GM18511 (cell line): ENCODE results near the gene C9orf72.

Source experiments
- ATAC-seq: cut with Tn5 transposase; IDR thresholded peaks from one replicate; pipeline ENCODE4 v1.9.1; 2021; ENCODE audit warnings: mild to moderate bottlenecking, moderate library complexity; ENCODE audit not compliant: unreplicated experiment

C9orf72 gene

DNA sequence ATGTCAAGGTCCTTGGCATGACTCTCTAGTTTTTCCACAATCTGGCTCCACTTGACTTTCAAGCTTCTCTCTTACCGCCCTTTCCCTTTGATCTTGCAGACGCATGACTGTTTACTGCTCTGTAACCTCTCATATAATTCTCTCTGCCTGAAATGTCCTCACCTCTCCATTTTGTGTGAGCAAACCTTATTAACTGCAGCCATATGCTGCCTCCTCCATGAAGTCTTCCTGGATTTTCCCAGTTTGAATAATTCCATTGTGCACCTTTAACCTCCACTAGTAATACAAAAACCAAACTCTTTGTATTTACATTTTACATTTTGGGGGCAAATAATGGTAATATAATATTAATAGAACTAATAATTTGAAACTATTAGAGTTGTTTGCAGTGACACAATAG is 9.5 kb upstream of the C9orf72 start:
- no peak for ATAC-seq

DNA sequence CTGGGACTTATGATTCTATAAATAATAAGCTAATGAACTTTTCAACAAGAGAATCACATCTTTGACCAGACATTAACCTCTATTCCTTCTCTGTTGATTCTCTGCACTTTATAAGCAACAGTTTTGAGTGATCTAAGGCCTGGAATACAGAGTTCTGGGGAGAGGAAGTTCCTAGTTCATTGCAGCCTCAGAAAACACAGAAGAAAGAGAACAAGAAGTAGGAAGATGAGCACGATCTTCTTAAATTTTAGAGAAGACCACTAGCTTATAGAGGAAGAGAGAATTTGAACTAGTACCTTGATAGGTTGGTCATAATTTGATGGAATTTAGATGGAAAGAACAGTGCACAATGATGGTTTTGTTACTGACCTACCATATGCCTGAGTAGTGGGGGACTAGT is 8.5 kb upstream of the C9orf72 start:
- no peak for ATAC-seq

DNA sequence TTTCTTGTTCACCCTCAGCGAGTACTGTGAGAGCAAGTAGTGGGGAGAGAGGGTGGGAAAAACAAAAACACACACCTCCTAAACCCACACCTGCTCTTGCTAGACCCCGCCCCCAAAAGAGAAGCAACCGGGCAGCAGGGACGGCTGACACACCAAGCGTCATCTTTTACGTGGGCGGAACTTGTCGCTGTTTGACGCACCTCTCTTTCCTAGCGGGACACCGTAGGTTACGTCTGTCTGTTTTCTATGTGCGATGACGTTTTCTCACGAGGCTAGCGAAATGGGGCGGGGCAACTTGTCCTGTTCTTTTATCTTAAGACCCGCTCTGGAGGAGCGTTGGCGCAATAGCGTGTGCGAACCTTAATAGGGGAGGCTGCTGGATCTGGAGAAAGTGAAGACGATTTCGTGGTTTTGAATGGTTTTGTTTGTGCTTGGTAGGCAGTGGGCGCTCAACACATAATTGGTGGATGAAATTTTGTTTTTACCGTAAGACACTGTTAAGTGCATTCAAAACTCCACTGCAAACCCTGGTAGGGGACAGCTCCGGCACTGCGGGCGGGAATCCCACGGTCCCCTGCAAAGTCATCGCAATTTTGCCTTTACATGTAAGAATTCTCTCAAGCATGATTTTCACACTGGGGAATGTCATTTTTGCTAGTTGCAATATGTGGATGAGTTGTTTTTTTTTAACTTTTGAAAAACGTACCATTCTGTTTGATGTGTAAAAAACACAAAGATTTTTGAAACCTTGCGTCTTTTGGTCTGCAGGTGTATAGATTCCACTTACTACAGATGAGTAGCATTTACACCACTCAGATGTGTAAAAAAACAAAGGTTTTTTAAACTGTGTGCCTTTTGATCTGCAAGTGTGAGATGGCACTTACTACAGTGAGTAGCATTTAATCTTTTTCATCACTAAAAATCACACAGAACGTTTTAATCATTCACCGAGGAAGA is 631 bp upstream of the C9orf72 start:
- peak; percentile 85 for ATAC-seq

DNA sequence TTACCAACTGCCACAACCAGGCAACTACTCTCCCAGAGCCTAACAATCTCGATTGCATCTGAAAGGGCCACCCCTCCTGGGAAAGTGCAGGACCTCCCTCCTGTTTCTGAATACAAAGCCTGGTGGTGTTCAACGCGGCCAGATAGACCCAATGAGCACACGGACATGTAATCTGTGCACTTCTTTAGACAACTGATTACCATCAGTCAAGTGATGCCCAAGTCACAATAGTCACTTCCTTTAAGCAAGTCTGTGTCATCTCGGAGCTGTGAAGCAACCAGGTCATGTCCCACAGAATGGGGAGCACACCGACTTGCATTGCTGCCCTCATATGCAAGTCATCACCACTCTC is 739 bp downstream of the C9orf72 start:
- ATAC-seq: peak; percentile 45

DNA sequence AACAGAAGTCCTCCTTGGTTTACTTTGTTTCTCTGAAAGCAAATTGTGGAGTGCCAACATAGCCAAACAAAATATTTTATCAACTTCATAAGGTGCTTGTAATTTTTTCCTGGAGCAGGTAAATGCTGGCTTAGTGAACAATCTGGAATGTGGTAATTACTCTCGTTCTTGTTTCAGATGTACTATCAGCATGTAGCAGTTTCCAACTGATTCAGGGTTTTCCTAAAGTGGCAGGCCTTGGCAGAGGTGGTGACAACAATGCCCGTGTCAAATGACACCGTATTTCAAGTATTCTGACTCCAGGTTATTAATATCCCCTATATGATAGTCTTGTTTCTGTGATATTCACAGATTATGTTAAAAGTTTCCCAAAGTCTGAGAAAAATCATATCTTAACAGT is 1.2 kb downstream of the C9orf72 start:
- no peak for ATAC-seq

DNA sequence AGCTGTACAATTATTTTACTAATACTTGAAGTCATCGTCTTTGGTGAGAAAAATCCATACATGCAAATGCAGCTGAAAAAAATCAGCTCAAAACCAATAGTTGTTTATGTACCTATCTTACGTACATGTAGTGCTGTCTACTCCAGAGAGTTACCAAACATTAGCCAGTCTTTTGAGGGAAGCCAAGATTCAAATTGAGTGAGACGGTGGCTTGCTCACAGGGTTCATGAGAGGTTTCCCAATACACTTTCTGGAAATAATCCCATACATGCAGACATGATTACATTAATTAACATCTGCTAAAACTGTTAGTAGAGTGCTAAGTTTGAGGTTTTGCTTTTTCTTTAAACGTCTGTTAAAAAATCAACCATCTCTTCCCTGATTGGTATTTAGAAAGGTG is 2.3 kb downstream of the C9orf72 start:
- no peak for ATAC-seq

DNA sequence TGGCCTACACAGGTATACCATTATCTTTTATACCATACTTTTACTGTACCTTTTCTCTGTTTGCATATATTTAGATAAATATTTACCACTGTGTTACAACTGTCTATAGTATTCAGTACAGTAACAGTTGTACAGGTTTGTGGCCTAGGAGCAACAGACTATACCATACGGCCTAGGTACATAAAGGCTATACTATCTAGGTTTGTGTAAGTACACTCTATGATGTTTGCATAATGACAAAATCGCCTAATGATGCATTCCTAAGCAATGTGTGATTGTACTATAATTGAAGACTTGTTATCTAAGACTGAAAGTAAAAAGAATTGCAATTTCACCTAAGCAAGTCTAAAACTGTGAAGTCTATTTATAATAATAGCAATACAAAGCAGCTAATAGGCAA is 3.9 kb downstream of the C9orf72 start:
- no peak for ATAC-seq

DNA sequence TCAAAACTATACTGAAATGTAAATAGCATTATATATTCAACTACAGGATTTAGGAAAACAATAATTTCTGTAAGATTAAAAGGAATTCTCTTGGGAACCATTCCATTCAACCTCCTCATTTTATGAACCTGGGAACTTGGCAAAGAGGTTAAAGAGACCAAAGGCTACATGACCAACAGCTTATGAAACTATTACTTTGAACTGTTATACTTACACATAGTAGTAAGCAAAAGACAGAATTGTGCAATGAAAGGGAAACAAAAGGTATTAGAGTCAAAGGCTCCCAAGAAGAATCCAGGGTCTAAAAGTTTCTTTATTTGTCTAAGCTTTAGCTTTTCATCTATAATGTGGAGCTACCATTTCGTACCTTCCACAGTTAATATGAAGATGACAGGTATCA is 7.2 kb downstream of the C9orf72 start:
- no peak for ATAC-seq

DNA sequence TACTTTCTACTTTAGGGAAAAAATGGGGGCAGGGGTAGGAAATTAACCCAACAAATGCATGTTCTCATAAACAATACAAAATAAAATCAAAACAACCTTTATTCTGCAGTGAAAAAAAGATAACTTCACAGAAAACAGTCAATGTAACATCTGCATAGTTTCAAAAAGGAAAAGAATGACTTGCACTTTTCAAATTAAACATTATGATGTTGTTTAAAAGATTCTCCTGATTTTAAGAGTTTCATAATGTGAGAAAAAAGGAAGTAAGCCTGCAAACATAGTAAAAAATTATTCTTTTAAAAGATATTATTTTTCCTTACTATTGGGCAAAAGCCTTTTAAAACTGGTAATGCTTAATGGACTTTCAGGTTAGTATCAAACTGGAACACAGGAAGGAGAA is 7.6 kb downstream of the C9orf72 start:
- ATAC-seq: no peak

DNA sequence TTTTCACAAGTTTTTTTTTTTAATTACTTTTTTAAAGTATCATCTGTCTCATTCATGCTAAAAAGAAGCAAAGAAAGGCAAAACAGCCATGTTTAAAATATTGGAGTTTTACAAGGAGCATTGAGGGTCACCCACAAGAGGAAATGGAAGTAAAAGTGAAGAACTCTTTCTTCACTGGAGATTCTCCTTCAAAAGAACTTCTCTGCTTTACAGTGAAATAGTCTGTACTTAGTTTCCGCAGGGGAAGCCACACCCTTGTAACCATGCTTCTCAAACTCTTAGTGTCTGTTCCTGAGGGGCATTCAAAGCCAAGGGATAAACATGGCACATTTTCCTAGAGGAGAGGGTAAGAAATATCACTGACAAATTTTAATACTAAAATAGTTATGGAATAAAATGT is 8.6 kb downstream of the C9orf72 start:
- peak; percentile 45 for ATAC-seq

DNA sequence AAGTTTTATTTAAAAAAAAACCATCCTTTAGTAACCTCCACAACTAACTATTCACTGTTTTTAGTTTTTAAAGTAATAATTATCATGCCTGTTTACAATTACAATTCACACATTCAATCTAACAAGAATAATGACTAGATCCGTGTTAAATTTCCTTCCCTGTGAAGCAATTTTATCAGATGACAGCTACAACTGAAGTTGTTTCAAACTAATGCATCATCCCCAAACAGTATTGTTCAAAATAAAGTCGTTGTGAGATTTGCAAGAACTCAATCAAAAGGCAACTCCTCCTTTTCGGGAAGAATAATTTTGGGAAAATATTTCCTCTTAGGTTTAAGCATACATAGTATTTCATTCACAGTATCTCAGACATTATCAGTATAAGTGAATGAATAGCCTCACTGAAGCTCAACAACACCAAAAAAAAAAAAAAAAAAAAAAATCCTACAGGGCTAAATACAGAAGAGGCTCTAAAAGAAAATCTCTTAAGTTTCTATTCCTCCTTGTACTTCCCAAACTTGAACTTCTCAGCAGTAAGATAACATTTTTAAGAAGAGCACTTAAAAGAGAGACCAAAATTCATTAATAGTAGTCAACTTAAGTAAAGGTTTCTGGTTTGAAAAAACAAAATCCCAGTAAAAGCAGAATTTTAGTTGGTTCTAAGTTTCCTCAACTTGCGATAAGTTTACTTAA is 9.4 kb downstream of the C9orf72 start:
- peak; percentile 6 for ATAC-seq

DNA sequence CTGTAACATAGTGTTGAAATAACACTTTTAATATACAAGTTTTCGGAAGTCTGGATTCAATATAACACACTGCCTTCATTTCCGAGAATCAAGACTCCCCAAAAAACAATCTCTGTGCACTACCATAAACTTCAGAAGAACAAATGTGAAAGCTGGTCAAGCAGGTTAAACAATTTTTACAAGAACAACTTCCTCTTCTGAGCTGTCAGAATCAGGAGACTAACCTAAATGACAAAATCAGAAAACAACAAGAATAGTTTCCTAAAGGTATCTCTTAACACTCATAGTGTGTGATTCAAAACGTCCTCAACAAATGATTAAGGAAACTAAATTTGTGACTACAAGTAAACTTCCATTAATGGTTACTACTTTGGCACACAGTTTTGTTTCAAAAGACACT is 11.6 kb downstream of the C9orf72 start:
- no peak for ATAC-seq

DNA sequence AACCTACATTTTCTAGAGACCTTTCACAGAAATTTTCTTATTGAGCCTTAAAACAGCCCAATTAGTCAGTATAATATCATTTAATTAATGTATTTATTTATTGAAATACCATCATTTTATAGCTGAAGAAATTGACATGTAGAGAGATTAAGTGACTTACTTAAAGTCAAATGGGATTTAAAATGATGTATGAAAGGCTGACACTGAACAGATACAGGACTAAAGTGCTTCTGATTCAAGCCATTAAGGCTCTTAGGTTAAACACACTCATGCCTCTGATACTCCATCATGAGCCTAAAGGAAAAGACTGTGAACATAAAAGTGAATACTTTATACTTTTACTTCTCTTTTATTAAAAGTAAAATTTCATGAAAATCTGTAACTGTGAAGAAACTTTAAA is 12.8 kb downstream of the C9orf72 start:
- no peak for ATAC-seq

DNA sequence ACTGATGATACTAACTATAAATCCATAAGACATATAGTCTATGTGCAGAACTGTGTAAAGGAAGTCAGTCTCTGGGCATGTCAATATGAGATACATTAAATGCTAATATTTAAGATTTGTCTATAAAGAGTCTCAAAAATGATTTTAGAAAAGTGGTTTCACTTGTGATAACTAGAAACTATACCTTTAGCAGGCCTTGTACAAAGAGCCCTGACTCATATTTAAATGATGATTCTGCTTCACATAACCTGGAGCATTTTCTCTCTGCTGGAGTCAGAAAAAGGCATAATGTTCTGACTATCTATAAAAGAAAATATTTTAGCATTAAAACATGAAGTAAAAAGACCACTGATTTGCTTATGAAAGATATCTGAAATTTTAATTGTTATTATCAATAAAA is 15.0 kb downstream of the C9orf72 start:
- ATAC-seq: no peak

DNA sequence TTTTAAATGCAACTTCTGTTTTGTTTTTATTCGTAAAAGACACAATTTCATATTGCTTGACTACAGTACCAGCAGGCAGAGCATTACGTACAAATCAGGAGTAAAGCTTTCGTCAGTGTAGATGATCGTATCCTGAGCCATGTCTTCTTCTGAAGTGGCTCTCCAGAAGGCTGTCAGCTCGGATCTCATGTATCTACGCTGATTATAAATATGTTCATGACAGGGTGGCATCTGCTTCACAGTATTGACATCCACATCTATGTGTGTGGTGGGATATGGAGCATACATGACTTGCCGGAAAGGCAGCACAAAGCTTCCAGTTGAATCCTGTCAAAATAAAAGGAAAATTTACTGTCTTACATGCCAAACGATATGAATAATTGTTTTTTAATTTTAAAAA is 16.8 kb downstream of the C9orf72 start:
- ATAC-seq: no peak

DNA sequence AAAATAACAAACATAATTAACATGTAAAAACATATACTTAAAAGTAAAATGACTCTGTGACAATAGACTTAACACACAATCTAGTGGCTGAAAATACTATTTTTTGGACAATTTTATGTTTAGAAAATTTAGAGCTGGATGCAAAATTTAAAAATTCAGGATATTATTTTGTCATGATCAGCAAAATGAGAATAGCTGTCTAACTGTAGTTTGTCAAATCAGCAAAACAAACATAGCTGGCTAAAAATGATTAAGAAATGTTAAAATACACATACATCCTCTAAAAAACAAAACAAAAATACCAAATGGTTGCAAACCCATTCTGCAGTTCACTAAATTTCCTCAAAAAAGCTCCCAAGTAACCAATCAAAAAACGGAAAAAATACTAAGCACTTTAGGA is 18.6 kb downstream of the C9orf72 start:
- ATAC-seq: no peak

DNA sequence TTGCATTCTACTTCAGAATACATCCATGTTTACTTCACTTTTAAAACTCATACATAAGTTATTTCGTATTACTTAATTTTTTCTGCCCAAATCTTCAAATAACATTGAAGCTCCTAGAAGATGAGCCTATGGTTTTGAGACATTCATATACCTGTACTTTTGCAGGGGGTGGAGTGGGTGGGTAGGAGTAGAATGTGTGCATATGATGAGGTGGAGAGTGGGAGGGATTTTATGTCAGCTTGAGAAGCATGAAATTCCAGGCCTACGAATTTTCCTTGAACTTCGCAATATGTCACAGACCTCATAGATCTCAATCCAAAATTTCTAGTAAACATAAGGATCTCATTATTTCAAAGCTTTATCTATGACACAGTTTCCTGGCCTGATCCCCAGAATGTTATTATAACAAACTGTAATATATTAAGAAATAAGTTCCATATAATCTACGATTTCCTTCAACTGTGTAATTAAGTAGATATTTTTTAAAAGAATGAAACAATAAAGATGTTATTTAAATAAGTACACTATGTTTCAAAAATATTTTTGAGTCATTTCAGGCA is 24.0 kb downstream of the C9orf72 start:
- no peak for ATAC-seq

DNA sequence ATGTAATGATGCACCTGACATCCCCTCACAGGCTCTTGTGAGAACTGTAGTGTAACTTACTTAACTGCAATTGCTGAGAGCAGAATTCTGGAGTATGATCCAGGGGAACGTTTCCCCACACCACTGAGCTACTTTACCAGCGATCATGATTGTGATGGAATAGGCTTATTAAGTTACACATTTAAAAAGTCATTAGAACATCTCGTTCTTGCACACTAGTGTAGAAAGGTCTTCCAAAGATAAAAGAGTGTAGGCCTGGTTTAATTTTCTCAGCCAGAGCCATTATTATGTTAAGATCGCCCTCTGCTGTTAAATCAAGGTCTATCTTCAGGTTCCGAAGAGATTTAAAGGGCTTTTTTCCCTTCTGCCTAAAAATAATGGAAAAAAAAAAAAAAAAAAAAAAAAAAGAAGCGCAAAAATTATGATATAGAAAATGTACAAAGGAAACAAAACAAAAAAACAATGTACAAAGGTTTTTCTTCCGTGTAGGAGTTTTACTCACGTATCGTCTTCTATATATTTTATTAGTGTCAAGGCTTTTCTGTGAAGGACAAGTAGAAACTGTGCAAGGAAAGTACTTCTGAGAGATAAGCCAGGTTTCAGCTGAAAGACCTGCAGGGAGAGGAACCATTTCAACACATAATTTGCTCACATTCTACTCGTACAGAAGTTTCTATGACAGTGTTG is 25.1 kb downstream of the C9orf72 start:
- peak; percentile 82 for ATAC-seq

DNA sequence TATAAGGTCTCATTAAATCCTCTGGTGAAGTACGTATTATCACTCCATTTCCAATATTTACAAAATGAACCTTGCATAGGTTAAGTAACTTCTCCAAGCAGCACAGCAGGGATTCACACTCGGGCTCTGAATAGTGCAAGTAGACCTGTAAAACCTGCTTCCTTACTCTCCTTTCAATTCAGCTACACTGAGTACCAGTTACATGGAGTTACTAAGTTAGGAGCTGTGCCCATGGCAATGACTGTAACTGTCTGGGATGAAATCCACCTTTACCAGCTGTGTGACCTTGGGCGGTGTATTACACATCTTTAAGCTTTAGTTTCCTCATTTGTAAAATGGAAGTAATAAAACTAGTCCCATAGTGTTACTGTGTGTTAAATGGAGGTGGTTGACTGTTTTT is 27.8 kb downstream of the C9orf72 start:
- no peak for ATAC-seq

DNA sequence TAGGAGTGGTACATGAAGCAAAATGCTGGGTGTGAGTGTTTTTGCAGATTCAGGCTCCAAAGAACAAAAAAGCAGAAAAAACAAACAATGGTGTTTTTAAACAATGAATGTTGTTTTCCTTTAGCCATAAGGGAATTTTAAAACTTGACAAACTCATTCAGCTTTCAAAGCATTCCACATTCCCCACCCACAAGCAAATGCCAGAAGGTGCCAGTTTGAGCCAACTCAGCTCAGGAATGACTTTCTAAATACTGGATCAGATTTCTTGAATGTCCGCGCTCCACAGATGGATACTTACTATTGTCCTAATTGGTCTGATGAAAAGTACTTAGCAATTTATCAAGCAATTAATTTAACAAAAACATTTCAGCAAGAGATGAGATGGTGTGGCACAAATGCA is 30.8 kb downstream of the C9orf72 start:
- ATAC-seq: no peak

DNA sequence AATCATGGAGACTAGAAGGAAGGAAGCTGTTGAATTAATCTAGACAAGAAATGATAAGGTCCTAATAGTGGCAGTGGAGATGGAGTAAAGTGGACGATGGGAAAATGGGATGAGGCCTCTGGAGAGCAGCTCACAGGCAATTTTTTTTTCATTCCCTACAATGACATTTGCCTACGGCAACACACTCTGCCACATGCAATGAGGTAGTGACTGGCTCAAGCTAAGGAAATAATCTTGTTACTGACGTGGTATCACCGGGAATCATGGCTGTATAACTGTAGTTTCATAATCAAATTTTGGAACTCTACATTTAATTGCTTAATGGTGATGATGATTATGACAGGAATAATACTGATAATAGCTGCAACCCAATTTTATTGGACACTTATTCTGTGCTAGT is 31.5 kb downstream of the C9orf72 start:
- no peak for ATAC-seq

DNA sequence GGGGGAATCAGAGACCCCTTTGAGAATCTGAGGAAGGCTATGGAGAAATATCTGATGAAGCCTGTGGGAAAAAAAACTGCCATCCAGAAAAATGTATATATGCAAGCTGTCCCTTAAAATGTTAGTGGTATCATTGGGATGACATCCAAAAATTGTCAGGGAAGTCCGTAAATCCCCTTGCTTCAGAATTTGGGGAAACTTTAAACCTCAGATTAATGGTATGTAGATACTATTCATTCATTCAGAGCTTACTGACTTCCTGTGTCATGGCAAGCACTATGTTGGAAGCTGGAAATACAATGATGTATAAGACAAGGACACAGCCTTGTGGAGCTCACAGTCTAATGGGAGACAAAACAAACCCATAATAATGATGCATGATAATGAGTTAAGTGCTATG is 32.8 kb downstream of the C9orf72 start:
- no peak for ATAC-seq
